Activated CD8-positive, alpha-beta memory T cell treated with anti-CD3 and anti-CD28 coated beads for 1 hour (primary cell): ENCODE results near the gene TSPAN7.

Source experiments
- DNase-seq, 2 donors: peaks; one replicate each; pipeline ENCODE4 v3.0.0-alpha.2; 2020; ENCODE audit warnings: low read depth in 1 of 2; ENCODE audit errors: extremely low read depth in 1 of 2

TSPAN7 gene

DNA sequence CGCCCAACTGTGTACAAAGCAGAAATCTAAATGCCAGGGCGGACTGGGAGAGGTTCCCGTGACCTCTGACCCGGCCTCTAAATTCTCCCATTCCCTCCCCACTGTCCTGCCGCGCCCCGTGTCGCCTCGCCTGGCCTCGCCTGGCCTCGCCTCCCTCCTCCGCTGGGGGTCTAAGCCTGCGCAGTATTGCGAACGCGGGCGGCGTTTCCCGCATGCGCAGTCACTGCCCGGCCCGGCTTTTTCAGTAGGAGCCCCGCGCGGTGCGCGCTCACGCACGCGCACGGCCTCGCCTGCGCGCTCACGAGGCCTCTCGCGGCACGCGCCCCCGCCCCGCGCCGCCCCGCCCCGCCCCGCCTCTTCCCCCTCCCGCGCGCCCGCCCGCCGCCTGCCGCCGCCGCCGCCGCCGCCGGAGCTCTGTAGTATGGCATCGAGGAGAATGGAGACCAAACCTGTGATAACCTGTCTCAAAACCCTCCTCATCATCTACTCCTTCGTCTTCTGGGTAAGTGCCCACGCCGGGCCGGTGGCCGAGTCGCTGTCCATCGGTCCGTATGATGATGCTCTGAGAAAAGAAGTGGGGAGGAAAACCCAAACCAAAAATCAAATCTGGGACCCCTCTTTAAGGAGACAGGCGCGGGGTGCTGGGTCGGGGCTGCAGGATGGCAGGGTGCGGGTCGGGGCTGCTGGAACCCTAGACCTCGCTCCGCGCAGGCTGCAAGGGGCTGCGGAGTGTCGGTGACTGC, at the start of gene TSPAN7:
TSS of gene TSPAN7 (plus strand) at position 417 of the 743 bp plus-strand sequence. CDS start at position 422, 5 bp downstream.
- DNase-seq, result peak; percentile 36 to 58

- DNase-seq, result no peak
These were observed 48.1 kb upstream of the TSPAN7 start for GRCh38 chrX:38513112-38513742.

DNA sequence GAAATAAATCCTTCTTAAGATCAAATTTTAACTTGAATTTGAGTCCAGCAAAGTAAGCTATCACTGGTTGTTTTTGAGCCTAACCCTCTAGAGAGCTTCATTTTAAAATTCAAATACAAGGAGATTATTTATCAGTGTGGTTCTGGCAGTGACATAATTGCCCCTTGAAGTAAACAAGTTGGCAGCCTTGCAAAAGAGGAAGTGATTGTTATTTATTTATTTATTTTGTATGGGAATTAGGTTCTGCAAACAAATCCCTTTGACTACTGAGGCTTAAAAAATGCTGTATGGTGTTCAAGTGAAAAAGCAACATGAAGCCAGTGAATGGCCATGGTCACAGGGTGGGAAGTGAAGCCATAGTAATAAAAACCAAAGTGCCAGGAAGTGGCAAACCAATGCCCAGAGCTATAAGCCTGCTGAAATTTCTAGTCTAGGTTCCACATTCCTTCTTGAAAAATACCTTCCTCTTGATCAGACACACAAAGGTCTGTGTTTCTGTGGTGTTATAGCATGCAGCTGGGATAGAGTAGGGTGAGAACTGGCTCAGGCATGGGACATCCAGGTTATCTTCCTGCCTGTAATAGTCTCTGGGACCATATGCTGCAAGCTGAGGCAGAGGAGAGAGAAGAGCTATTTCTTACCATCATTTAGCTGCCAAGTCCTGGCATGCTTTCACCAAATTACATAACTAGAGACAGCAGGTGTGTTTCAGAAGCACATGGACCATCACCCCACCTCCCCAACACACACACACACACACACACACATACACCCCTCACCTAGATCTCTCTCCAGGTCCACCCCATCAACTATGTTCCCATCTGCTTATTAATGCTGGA, 47.1 kb upstream of the TSPAN7 start:
- no peak for DNase-seq

DNA sequence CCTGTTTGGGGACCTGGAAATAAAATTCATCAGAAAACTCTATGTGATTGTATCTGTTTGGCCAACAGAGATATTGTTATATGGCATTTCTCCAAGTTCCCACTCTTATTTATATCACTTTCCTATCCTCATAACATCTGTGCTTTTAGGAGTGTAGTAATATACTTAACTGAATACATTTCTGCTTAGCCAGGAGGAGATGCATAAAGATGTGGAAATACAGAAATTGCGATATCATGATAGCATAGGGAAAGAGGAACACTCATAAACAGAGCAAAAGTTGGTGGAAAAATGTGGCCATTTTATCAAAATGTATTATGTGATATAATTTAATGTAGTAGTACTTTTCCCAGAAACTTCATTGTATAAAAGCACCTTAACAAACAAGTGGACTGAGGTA, 46.1 kb upstream of the TSPAN7 start:
- DNase-seq, result no peak

- no peak for DNase-seq
These were observed 45.1 kb upstream of the TSPAN7 start for GRCh38 chrX:38516196-38516774.

GRCh38 chrX:38519651-38520050, 41.7 kb upstream of the TSPAN7 start:
- DNase-seq, result no peak

GRCh38 chrX:38538134-38538533, 23.2 kb upstream of the TSPAN7 start:
- no peak for DNase-seq

DNA sequence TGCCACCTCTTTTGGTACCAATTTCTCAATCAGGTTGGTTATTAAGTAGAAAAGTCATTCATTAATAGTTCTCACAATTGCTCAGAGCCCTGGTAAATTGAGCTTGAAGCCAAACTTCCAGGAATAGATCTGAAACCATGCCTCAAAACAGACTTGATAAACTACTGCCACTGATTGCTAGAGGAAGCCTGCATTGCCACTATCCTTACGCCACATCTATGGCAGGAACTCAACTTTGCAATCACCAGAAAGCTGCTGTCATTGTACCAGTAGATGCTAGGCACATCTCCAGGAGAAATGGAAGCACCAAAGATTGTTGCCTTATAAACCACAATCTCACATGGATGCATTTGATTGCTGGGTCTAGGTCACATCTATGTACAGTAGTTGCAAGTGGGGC, 21.6 kb upstream of the TSPAN7 start:
- DNase-seq, result no peak

- no peak for DNase-seq
These were observed 12.8 kb upstream of the TSPAN7 start for GRCh38 chrX:38548508-38548907.

DNA sequence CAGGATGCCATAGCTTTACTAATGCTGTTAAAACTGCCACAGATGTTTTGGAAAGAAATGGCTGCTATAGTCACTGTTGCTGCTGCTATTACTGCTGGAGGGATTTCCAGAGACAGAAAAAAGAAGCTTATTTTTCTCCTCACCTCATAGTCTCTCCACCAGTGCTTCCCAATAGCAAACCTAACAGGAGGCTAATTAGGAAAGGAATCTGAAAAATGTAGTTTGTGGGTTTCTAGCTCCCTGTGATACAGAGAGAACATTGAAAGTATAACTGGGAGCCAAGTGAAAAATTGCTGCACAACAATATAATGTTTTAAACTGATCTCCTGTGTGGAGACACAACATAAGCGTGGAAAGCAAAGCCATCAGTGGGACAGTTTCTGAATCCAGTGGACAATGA, 8.6 kb upstream of the TSPAN7 start:
- no peak for DNase-seq

DNA sequence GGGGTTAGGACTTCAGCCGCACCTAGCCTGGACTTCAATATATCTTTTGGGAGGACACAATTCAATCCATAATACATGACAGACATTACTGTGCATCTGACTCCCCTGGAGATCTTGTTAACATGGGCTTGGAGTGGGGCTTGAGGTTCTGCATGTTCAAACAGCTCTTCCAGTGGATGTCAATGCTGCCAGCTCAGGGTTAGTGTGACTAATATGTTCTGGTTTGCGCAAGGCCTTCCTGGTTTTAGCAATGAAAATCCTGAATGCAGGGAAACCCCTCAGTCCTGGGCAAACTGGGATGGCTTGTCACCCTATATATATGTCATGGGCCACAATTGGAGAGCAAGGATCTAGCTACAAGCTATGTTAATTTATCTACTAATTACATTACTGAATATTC, 2.7 kb upstream of the TSPAN7 start:
- DNase-seq, result no peak

GRCh38 chrX:38560776-38561125, 591 bp upstream of the TSPAN7 start:
- DNase-seq, result no peak

- no peak for DNase-seq
These were observed 793 bp downstream of the TSPAN7 start for GRCh38 chrX:38561951-38562719.

- no peak for DNase-seq
These were observed 1.7 kb downstream of the TSPAN7 start for GRCh38 chrX:38563030-38563429.

- DNase-seq, result no peak
These were observed 9.1 kb downstream of the TSPAN7 start for GRCh38 chrX:38570396-38570795.

GRCh38 chrX:38571058-38571457, 9.7 kb downstream of the TSPAN7 start:
- DNase-seq, result no peak

DNA sequence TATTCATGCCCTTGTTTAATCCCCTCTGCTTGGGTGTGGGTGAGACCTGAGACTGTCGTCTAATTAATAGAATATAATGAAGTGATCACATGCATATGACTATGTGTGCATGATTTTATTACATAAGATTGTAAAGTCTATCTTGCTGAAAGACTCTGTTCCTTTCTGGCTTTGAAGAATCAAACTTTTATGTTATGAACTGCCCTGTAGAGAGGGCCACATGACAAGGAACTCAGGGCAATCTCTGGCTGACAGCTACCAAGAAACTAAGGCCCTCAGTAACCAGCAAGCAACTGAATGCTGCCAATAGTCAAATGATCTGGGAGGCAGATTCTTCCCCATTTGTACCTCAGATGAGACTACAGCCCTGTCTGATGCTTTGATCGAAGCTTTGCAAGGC, 13.5 kb downstream of the TSPAN7 start:
- no peak for DNase-seq

- DNase-seq, result no peak
These were observed 14.5 kb downstream of the TSPAN7 start for GRCh38 chrX:38575888-38576287.

DNA sequence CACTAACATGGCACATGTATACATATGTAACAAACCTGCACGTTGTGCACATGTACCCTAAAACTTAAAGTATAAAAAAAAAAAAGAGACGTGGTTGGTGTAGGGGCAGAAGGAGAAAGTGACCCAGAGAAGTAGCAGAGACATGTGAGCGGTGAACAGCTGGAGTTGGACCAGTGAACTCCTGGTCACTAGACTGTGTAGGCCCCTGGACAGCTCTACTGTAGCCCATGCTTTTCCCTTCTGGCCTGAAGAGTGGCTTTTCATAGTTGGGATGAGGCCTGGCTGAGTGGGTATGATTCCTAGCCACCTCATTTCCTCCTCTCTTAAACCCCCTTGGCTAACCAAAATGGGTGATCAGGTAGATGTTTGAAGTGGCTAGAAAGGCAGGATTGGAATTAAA, 16.4 kb downstream of the TSPAN7 start:
- no peak for DNase-seq

- DNase-seq, result no peak
These were observed 16.8 kb downstream of the TSPAN7 start for GRCh38 chrX:38578167-38578566.

DNA sequence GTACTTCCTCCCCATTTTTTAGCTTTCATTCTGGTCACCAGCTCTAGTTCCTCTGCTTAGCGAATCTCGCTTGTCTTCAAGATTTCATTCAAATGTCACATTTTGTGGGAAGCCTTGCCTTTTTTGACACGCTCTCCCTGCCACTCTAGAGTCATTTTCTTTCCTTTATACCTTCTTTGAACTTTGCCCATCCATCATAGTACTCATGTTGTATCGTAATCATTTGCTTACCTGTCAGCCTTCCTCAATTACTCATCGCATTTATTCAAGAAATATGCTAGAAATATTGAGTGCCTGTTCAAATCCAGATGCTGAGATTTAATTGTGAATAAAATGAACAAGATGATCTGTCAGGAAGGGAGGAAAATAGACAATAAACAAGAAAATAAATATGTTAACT, 21.8 kb downstream of the TSPAN7 start:
- no peak for DNase-seq
